C4-2B (cell line): ENCODE results near the gene PNPLA4.

Source experiments
- CTCF ChIP-seq: fragments of 450-650 bp; conservative IDR thresholded peaks from 2 replicates; pipeline ENCODE4 v1.5.1; 2017; ENCODE audit warnings: mild to moderate bottlenecking
- ZFX ChIP-seq: fragments of 450-650 bp; IDR thresholded peaks from 2 replicates; pipeline ENCODE4 v1.6.1; 2017

GRCh38 chrX:7965436-7965835 is 38.2 kb upstream of the PNPLA4 start:
- TF ChIP-seq CTCF (no peak), ZFX (no peak)
